Inflammatory macrophage (primary cell): ENCODE data around the gene ACTRT1.

ENCODE experiments used
- DNase-seq, 2 donors: peaks; one replicate each; pipeline ENCODE4 v3.0.0-alpha.2; 2020 to 2022
- total RNA-seq, 18 experiments: gene quantifications; one replicate each; lab custom pipeline; 2026; ENCODE audit warnings: mixed read lengths in 6 of 18, inconsistent platforms in 2 of 18; lab: John Stamatoyannopoulos, UW

ACTRT1 gene
- 0 to 0.07 (median 0) reads per million in 18 experiments for total RNA-seq

- DNase-seq, result no peak
Observed at GRCh38 chrX:128052303-128052702, at the start of gene ACTRT1. Gene ACTRT1 (minus strand): TSS chrX:128052403. CDS start chrX:128052206, 197 bp downstream.

- DNase-seq, result no peak
Observed at GRCh38 chrX:128078545-128078944, 26.3 kb upstream of the ACTRT1 start.

GRCh38 chrX:128057421-128057820 is 5.2 kb upstream of the ACTRT1 start:
- no peak for DNase-seq

- DNase-seq, result no peak
Observed at GRCh38 chrX:128051526-128051925, 677 bp downstream of the ACTRT1 start.

GRCh38 chrX:128035318-128035717 is 16.9 kb downstream of the ACTRT1 start:
- no peak for DNase-seq

- no peak for DNase-seq
Observed at GRCh38 chrX:128021566-128021965, 30.6 kb downstream of the ACTRT1 start.

GRCh38 chrX:128020701-128021100 is 31.5 kb downstream of the ACTRT1 start:
- DNase-seq, result no peak

- DNase-seq, result no peak
Observed at GRCh38 chrX:128019218-128019617, 33.0 kb downstream of the ACTRT1 start.

GRCh38 chrX:128012015-128012414 is 40.2 kb downstream of the ACTRT1 start:
- no peak for DNase-seq

- no peak for DNase-seq
Observed at GRCh38 chrX:128007882-128008281, 44.3 kb downstream of the ACTRT1 start.
